ENCODE measurements around the gene SLC22A4.

SLC22A4 gene

GRCh38 chr5:132372127-132372526 is 77.9 kb downstream of the SLC22A4 start:
- TF ChIP-seq SIN3A (IDR thresholded peaks at IDR 0.05; ENCODE audit: borderline replicate concordance, insufficient read depth, low read length): no peak
- no peak for TF ChIP-seq FOXP2 (optimal IDR thresholded peaks at IDR 0.05; ENCODE audit: borderline replicate concordance, extremely low read depth, extremely low read length, insufficient read depth)
- TF ChIP-seq REST (IDR thresholded peaks at IDR 0.05; ENCODE audit: insufficient read depth in 1 of 2, low read depth in 2 of 2, low read length in 2 of 2): no peak
- TF ChIP-seq TAF1 (IDR thresholded peaks at IDR 0.05; ENCODE audit: borderline replicate concordance, insufficient read depth, low read length): no peak
- TF ChIP-seq POLR2AphosphoS5 (IDR thresholded peaks at IDR 0.05; ENCODE audit: low read depth, low read length): no peak

- TF ChIP-seq FOXP2 (optimal IDR thresholded peaks at IDR 0.05; ENCODE audit: borderline replicate concordance, extremely low read depth, extremely low read length, insufficient read depth) (no peak), POLR2AphosphoS5 (IDR thresholded peaks at IDR 0.05; ENCODE audit: low read depth, low read length) (no peak), SIN3A (IDR thresholded peaks at IDR 0.05; ENCODE audit: borderline replicate concordance, insufficient read depth, low read length) (no peak), REST (IDR thresholded peaks at IDR 0.05; ENCODE audit: insufficient read depth in 1 of 2, low read depth in 2 of 2, low read length in 2 of 2) (no peak), TAF1 (IDR thresholded peaks at IDR 0.05; ENCODE audit: borderline replicate concordance, insufficient read depth, low read length) (no peak)
These were observed 78.3 kb downstream of the SLC22A4 start for GRCh38 chr5:132372542-132372941.

- no peak for TF ChIP-seq SIN3A (IDR thresholded peaks at IDR 0.05; ENCODE audit: borderline replicate concordance, insufficient read depth, low read length)
- TF ChIP-seq POLR2AphosphoS5 (IDR thresholded peaks at IDR 0.05; ENCODE audit: low read depth, low read length): no peak
- TF ChIP-seq REST (IDR thresholded peaks at IDR 0.05; ENCODE audit: insufficient read depth in 1 of 2, low read depth in 2 of 2, low read length in 2 of 2): no peak
- no peak for TF ChIP-seq TAF1 (IDR thresholded peaks at IDR 0.05; ENCODE audit: borderline replicate concordance, insufficient read depth, low read length)
- TF ChIP-seq FOXP2 (optimal IDR thresholded peaks at IDR 0.05; ENCODE audit: borderline replicate concordance, extremely low read depth, extremely low read length, insufficient read depth): no peak
These were observed 81.8 kb downstream of the SLC22A4 start for GRCh38 chr5:132375957-132376356.

GRCh38 chr5:132376694-132377641 is 82.8 kb downstream of the SLC22A4 start:
- TF ChIP-seq POLR2AphosphoS5 (IDR thresholded peaks at IDR 0.05; ENCODE audit: low read depth, low read length): no peak

- TF ChIP-seq REST (IDR thresholded peaks at IDR 0.05; ENCODE audit: insufficient read depth in 1 of 2, low read depth in 2 of 2, low read length in 2 of 2): no peak
- no peak for TF ChIP-seq SIN3A (IDR thresholded peaks at IDR 0.05; ENCODE audit: borderline replicate concordance, insufficient read depth, low read length)
- no peak for TF ChIP-seq POLR2AphosphoS5 (IDR thresholded peaks at IDR 0.05; ENCODE audit: low read depth, low read length)
- no peak for TF ChIP-seq TAF1 (IDR thresholded peaks at IDR 0.05; ENCODE audit: borderline replicate concordance, insufficient read depth, low read length)
- TF ChIP-seq FOXP2 (optimal IDR thresholded peaks at IDR 0.05; ENCODE audit: borderline replicate concordance, extremely low read depth, extremely low read length, insufficient read depth): no peak
These were observed 83.5 kb downstream of the SLC22A4 start for GRCh38 chr5:132377738-132378137.

Measured in PFSK-1 (cell line).